Ovary (tissue), 3 donors: Measurements from ENCODE around the gene CMIP.

Source experiments
- EP300 ChIP-seq: sonication (generic); formaldehyde crosslinking; IDR thresholded peaks from one replicate; pipeline ENCODE4 v1.6.1; 2017; ENCODE audit warnings: antibody characterized with exemption
- TF ChIP-seq, protein P1 (sequence below), 3 donors: fragments of 450-650 bp in 2 of 3; fragments of 200-600 bp in 1 of 3; IDR thresholded peaks; one replicate each; pipeline versions ENCODE4 v1.5.1 to v1.8.0; 2016 to 2022; ENCODE audit warnings: antibody characterized with exemption in 3 of 3, mild to moderate bottlenecking in 1 of 3
- donor health status: DM: no; HTN: no; CAD: no.

DNA sequence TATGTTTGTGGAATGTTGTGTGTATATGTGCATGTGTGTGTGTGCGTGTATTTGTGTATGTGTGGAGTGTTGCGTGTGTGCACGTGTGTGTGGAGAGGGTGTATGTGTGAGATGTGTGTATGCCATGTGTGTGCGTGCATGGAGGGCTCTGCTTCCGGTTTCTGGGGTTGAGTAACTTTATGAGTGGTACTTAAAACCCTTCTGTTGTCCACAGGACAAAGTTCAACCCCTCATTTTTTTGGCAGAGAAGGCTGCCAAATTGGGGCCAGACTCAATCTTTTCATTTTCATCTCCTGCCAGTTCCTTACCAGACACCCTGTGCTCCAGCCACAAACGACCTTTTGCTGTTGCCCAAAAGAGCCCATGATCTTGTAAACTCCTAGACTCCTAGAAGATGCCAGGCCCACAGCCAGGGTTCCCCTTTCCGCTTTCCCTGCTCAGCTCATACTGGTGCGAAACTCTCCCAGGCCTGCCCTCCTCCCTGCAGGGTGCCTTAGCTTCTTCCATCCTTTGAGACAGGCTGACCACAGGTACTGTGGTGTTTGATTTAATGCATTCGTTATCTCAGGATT, 100.2 kb downstream of the CMIP start:
- TF ChIP-seq, protein P1, sequence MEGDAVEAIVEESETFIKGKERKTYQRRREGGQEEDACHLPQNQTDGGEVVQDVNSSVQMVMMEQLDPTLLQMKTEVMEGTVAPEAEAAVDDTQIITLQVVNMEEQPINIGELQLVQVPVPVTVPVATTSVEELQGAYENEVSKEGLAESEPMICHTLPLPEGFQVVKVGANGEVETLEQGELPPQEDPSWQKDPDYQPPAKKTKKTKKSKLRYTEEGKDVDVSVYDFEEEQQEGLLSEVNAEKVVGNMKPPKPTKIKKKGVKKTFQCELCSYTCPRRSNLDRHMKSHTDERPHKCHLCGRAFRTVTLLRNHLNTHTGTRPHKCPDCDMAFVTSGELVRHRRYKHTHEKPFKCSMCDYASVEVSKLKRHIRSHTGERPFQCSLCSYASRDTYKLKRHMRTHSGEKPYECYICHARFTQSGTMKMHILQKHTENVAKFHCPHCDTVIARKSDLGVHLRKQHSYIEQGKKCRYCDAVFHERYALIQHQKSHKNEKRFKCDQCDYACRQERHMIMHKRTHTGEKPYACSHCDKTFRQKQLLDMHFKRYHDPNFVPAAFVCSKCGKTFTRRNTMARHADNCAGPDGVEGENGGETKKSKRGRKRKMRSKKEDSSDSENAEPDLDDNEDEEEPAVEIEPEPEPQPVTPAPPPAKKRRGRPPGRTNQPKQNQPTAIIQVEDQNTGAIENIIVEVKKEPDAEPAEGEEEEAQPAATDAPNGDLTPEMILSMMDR (IDR thresholded peaks at IDR 0.05) = no peak
- no peak for TF ChIP-seq EP300
